CD14-positive monocyte (primary cell): Measurements from ENCODE around the gene SPEN. TPM values are rescaled to one million over a fixed set of nuclear protein-coding genes. Genes with fewer than 3 reads are reported as not detected.
A peak's percentile ranks its signal among the peaks of the same experiment; 100 is the strongest.

Experiments used
- DNase-seq, 3 donors: peaks; one replicate each; pipeline ENCODE4 v3.0.0-alpha.2; 2011 to 2022
- H2AFZ ChIP-seq: 2 replicates; pipeline ENCODE4 v1.6.0; 2012; ENCODE audit warnings: mild to moderate bottlenecking, low read depth, low read length, inconsistent platforms; ENCODE audit not compliant: insufficient read depth, poor library complexity, severe bottlenecking
- H3K27ac ChIP-seq, 2 donors: 1 replicate in 1 of 2; 2 replicates in 1 of 2; pipeline ENCODE4 v1.5.1; 2012 to 2013; ENCODE audit warnings: low read length in 2 of 2, control low read depth in 1 of 2, inconsistent platforms in 1 of 2, low read depth in 1 of 2, mild to moderate bottlenecking in 1 of 2
- H3K27me3 ChIP-seq, 2 donors: one replicate each; pipeline versions ENCODE4 v1.6.0 to v1.6.1; 2011 to 2013; ENCODE audit warnings: low read length in 2 of 2; ENCODE audit not compliant: control insufficient read depth in 2 of 2, insufficient read depth in 2 of 2
- H3K36me3 ChIP-seq, 2 donors: replicated peaks in 1 of 2; 1 replicate in 1 of 2; 2 replicates in 1 of 2; pipeline versions ENCODE4 v1.5.1 to v1.6.1; 2012 to 2013; ENCODE audit warnings: low read length in 2 of 2, control low read depth in 1 of 2, inconsistent platforms in 1 of 2, mild to moderate bottlenecking in 1 of 2; ENCODE audit not compliant: insufficient read depth in 2 of 2, control insufficient read depth in 1 of 2
- H3K4me1 ChIP-seq, 2 donors: 1 replicate in 1 of 2; 2 replicates in 1 of 2; pipeline versions ENCODE4 v1.5.1 to v1.6.1; 2012 to 2013; ENCODE audit warnings: low read length in 2 of 2, control low read depth in 1 of 2, inconsistent platforms in 1 of 2, mild to moderate bottlenecking in 1 of 2, moderate library complexity in 1 of 2; ENCODE audit not compliant: insufficient read depth in 2 of 2, control insufficient read depth in 1 of 2
- H3K4me2 ChIP-seq: replicated peaks from 2 replicates; pipeline ENCODE3; 2012; ENCODE audit warnings: low read length, moderate library complexity, mild to moderate bottlenecking; ENCODE audit not compliant: poor library complexity, severe bottlenecking; ENCODE audit errors: extremely low read depth
- H3K4me3 ChIP-seq, 3 experiments: fragments of 200-600 bp in 1 of 3; sonication (generic) in 1 of 3; replicated peaks in 1 of 3; 1 replicate in 2 of 3; 2 replicates in 1 of 3; pipeline ENCODE4 v1.5.1; 2011 to 2013; ENCODE audit warnings: low read length in 3 of 3, mild to moderate bottlenecking in 3 of 3, control low read depth in 2 of 3, low read depth in 2 of 3, inconsistent platforms in 1 of 3, moderate library complexity in 1 of 3
- H3K79me2 ChIP-seq: 2 replicates; pipeline ENCODE4 v1.6.0; 2012; ENCODE audit warnings: mild to moderate bottlenecking, control low read depth, inconsistent platforms, low read length, moderate library complexity; ENCODE audit not compliant: insufficient read depth
- H3K9ac ChIP-seq: 2 replicates; pipeline ENCODE4 v1.6.0; 2017; ENCODE audit warnings: low read length, mild to moderate bottlenecking; ENCODE audit not compliant: insufficient read depth, poor library complexity, severe bottlenecking
- H3K9me3 ChIP-seq, 2 donors: replicated peaks in 1 of 2; 1 replicate in 1 of 2; 2 replicates in 1 of 2; pipeline versions ENCODE4 v1.5.1 to v1.6.1; 2012 to 2013; ENCODE audit warnings: low read length in 2 of 2, control low read depth in 1 of 2; ENCODE audit not compliant: control insufficient read depth in 1 of 2, insufficient read depth in 1 of 2
- H4K20me1 ChIP-seq: 2 replicates; pipeline ENCODE4 v1.6.0; 2012; ENCODE audit warnings: mild to moderate bottlenecking, low read length, control low read depth, moderate library complexity; ENCODE audit not compliant: insufficient read depth
- H3K27ac Mint-ChIP-seq, 7 donors: one replicate each; pipeline ENCODE4 v1.8.0; 2020; ENCODE audit warnings: mild to moderate bottlenecking in 7 of 7, mixed read lengths in 7 of 7, moderate library complexity in 6 of 7, inconsistent platforms in 2 of 7
- H3K27me3 Mint-ChIP-seq, 3 donors: one replicate each; pipeline ENCODE4 v1.8.0; 2021 to 2022; ENCODE audit warnings: low read depth in 3 of 3, mild to moderate bottlenecking in 3 of 3, mixed read lengths in 3 of 3, moderate library complexity in 3 of 3, inconsistent platforms in 1 of 3
- H3K36me3 Mint-ChIP-seq, 2 donors: one replicate each; pipeline ENCODE4 v1.8.0; 2020; ENCODE audit warnings: mixed read lengths in 2 of 2, inconsistent platforms in 1 of 2, mild to moderate bottlenecking in 1 of 2
- H3K4me1 Mint-ChIP-seq: one replicate; pipeline ENCODE4 v1.8.0; 2020; ENCODE audit warnings: mild to moderate bottlenecking, mixed read lengths
- H3K4me3 Mint-ChIP-seq, 2 donors: one replicate each; pipeline ENCODE4 v1.8.0; 2020; ENCODE audit warnings: mild to moderate bottlenecking in 2 of 2, mixed read lengths in 2 of 2, moderate library complexity in 1 of 2
- H3K9me3 Mint-ChIP-seq, 7 donors: one replicate each; pipeline ENCODE4 v1.8.0; 2020 to 2022; ENCODE audit warnings: mixed read lengths in 7 of 7, mild to moderate bottlenecking in 6 of 7, moderate library complexity in 6 of 7, inconsistent platforms in 2 of 7
- WGBS: methylation state at CpG from one replicate; pipeline ENCODE4 v1.1.5; 2013; ENCODE audit warnings: missing lambda C conversion rate; ENCODE audit not compliant: insufficient coverage; 5-methylcytosine and 5-hydroxymethylcytosine counted together
- intact Hi-C, 2 donors: fragments of 100-400 bp; cut with micrococcal nuclease; formaldehyde crosslinking; loops; one replicate each; pipeline versions ENCODE4 v1.15.0 to v1.15.1; 2023
- polyA plus RNA-seq, 3 donors: library from polyadenylated mRNA; depleted of rRNA in 1 of 3; unstranded in 2 of 3; stranded (reverse) in 1 of 3; fragments of 300-500 nt in 2 of 3; fragments of >200 nt in 1 of 3; fragmentation: Illumina TruSeq in 2 of 3; gene quantifications; 1 replicate in 2 of 3; 2 replicates in 1 of 3; pipeline ENCODE4 v1.2.3, GENCODE V29; 2012 to 2021
- TF ChIP-seq, protein P1 (sequence below): fragments of 200-600 bp; IDR thresholded peaks from one replicate; pipeline ENCODE4 v1.8.0; 2022; ENCODE audit warnings: antibody characterized with exemption, mild to moderate bottlenecking

The SPEN gene
- polyA plus RNA-seq, 3 donors, result 3.1 to 30.9 (median 6.1) TPM

DNA sequence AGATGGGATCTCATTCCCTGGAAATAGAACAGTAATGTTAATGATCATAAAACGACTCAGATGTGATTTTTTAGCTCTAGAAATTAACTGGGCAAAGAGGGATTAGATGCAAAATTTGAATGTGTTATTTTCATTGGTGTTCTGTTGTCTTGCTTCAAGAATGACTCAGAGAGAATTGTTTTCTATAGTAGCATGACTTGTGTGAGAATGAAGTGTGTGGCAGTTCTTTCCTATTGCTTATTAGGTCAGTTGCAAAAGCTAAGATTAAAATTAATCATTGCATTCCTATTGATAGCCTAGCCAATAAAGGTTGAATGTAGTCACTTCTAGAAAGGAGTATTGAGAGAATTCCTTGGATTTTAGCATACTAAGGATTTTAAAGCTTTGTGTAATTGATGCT, 22.9 kb downstream of the SPEN start:
- H3K9me3 ChIP-seq, result no peaks in the 10 kb centered on the region
- Mint-ChIP-seq H3K27ac (peak overlapping the region in 1 of 7 donors; percentile 32), H3K36me3 (peaks cover 26 to 30% of the 10 kb centered on the region in 2 donors), H3K4me3 (no peak overlapping the region), H3K27me3 (peaks cover 0 to 3% (median 0%) of the 10 kb centered on the region in 3 donors), H3K9me3 (peaks cover 0 to 3% (median 0%) of the 10 kb centered on the region in 7 donors), H3K4me1 (peaks cover 26% of the 10 kb centered on the region)
- H2AFZ ChIP-seq, result no peak overlapping the region
- TF ChIP-seq, protein P1, sequence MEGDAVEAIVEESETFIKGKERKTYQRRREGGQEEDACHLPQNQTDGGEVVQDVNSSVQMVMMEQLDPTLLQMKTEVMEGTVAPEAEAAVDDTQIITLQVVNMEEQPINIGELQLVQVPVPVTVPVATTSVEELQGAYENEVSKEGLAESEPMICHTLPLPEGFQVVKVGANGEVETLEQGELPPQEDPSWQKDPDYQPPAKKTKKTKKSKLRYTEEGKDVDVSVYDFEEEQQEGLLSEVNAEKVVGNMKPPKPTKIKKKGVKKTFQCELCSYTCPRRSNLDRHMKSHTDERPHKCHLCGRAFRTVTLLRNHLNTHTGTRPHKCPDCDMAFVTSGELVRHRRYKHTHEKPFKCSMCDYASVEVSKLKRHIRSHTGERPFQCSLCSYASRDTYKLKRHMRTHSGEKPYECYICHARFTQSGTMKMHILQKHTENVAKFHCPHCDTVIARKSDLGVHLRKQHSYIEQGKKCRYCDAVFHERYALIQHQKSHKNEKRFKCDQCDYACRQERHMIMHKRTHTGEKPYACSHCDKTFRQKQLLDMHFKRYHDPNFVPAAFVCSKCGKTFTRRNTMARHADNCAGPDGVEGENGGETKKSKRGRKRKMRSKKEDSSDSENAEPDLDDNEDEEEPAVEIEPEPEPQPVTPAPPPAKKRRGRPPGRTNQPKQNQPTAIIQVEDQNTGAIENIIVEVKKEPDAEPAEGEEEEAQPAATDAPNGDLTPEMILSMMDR, result no peak
- intact Hi-C loops, result no loop called here
- peak overlapping the region in 1 of 2 donors; percentile 30 for H3K27ac ChIP-seq
- H3K9ac ChIP-seq, result no peak overlapping the region
- WGBS, result 88% methylated on average over 1 of the region's 1 CpG
- H4K20me1 ChIP-seq, result peaks cover 100% of the 10 kb centered on the region
- H3K4me2 ChIP-seq, result no peak overlapping the region
- no peaks in the 10 kb centered on the region for H3K27me3 ChIP-seq
- peaks cover 7 to 13% of the 10 kb centered on the region in 2 donors for H3K4me1 ChIP-seq
- no peak overlapping the region for H3K4me3 ChIP-seq
- DNase-seq, result no peak
- H3K36me3 ChIP-seq, result peaks cover 14 to 28% of the 10 kb centered on the region in 2 donors
- H3K79me2 ChIP-seq, result peaks cover 100% of the 10 kb centered on the region

DNA sequence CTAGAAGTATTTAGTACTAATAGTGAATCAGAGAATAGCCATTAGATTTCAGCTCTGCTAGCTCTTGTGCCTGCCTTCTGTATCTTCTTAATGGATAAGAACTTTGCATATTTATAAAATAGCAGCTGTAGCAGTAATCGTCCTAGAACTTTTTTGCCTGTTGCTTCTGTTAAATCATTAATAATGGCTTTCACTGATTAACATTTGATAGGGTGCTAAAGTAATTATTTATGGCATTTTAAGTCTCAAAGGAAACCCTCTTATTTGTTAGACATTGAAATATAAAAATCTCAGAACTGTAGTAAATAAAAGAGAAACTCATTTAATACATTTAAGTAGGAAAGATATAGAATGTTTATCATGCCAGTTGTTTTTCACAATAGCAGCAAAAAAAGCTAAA, 27.0 kb downstream of the SPEN start:
- intact Hi-C loops, result no loop called here
- H3K9ac ChIP-seq, result no peak overlapping the region
- H3K4me1 Mint-ChIP-seq, result peaks cover 6% of the 10 kb centered on the region
- peaks cover 41 to 50% of the 10 kb centered on the region in 2 donors for H3K36me3 Mint-ChIP-seq
- H3K9me3 ChIP-seq, result no peaks in the 10 kb centered on the region
- no peak overlapping the region for H2AFZ ChIP-seq
- peaks cover 100% of the 10 kb centered on the region for H4K20me1 ChIP-seq
- H3K4me2 ChIP-seq, result no peak overlapping the region
- H3K79me2 ChIP-seq, result peaks cover 100% of the 10 kb centered on the region
- H3K4me3 ChIP-seq, result no peak overlapping the region
- H3K27ac Mint-ChIP-seq, result no peak overlapping the region
- H3K27ac ChIP-seq, result no peak overlapping the region
- H3K9me3 Mint-ChIP-seq, result peaks cover 0 to 3% (median 0%) of the 10 kb centered on the region in 7 donors
- no peak overlapping the region for H3K4me3 Mint-ChIP-seq
- no peak for DNase-seq
- no peaks in the 10 kb centered on the region for H3K4me1 ChIP-seq
- no CpG with 5 or more reads among the region's 1 CpG for WGBS
- TF ChIP-seq, protein P1, result no peak
- H3K36me3 ChIP-seq, result peaks cover 30 to 60% of the 10 kb centered on the region in 2 donors
- no peaks in the 10 kb centered on the region for H3K27me3 ChIP-seq
- peaks cover 0 to 4% (median 0%) of the 10 kb centered on the region in 3 donors for H3K27me3 Mint-ChIP-seq
